HepG2 (cell line): ENCODE results near the gene NEURL1. TPM values are rescaled to one million over a fixed set of nuclear protein-coding genes. Genes with fewer than 3 reads are reported as not detected.

Source experiments
- ATAC-seq: fragments of 200-7000 bp; cut with Tn5 transposase; 3 replicates; pipeline ENCODE4 v1.9.1; 2020; ENCODE audit warnings: mild to moderate bottlenecking, moderate library complexity
- BruUV-seq: library from RNA; stranded (reverse); fragments of 400-500 nt; replicated peaks from 2 replicates; lab custom pipeline; 2021; lab: Mats Ljungman, UMichigan
- CTCF ChIA-PET: fragments of 300-600 bp; formaldehyde crosslinking; extraction: SDS; loops from one replicate; lab custom pipeline; 2021; ENCODE audit warnings: low total read pairs, inconsistent platforms, low intra/inter-chr PET ratio; lab: Yijun Ruan, JAX
- POLR2A ChIA-PET: fragments of 350-600 bp; sonication (Branson Sonifier 250); formaldehyde crosslinking; loops from one replicate; lab custom pipeline; 2020; ENCODE audit warnings: antibody characterized with exemption, inconsistent platforms; lab: Yijun Ruan, JAX
- DNase-seq: peaks from one replicate; pipeline ENCODE4 v3.0.0-alpha.2; 2015; ENCODE audit warnings: low spot score
- FAIRE-seq: peaks from 3 replicates; lab custom pipeline; 2011; peaks lifted over from hg19 to GRCh38; lab: Jason Lieb, UNC
- H2AFZ ChIP-seq: one replicate; pipeline ENCODE4 v1.6.1; 2011; ENCODE audit warnings: low read length, inconsistent platforms
- H3K27ac ChIP-seq: fragments of 300-600 bp; 3 replicates; pipeline ENCODE4 v1.8.0; 2011; ENCODE audit warnings: mixed run types, mild to moderate bottlenecking, mixed read lengths, low read length, inconsistent platforms; ENCODE audit not compliant: insufficient read depth; ENCODE audit errors: extremely low read length
- H3K27me3 ChIP-seq, 2 experiments: fragments of 200-600 bp in 1 of 2; 2 replicates in 1 of 2; 3 replicates in 1 of 2; pipeline versions ENCODE4 v1.6.0 to v1.8.0; 2011; ENCODE audit warnings: low read length in 2 of 2, mild to moderate bottlenecking in 2 of 2, moderate library complexity in 2 of 2, inconsistent platforms in 1 of 2; ENCODE audit not compliant: insufficient read depth in 2 of 2, control insufficient read depth in 1 of 2
- H3K36me3 ChIP-seq, 2 experiments: fragments of 200-600 bp in 1 of 2; replicated peaks in 1 of 2; 2 replicates in 1 of 2; 3 replicates in 1 of 2; pipeline versions ENCODE4 v1.5.1 to v1.8.0; 2011; ENCODE audit warnings: low read length in 2 of 2, inconsistent platforms in 1 of 2; ENCODE audit not compliant: insufficient read depth in 2 of 2, control insufficient read depth in 1 of 2
- H3K4me1 ChIP-seq: 2 replicates; pipeline ENCODE4 v1.5.1; 2012; ENCODE audit warnings: low read length, inconsistent platforms; ENCODE audit not compliant: insufficient read depth
- H3K4me2 ChIP-seq: 2 replicates; pipeline ENCODE4 v1.6.0; 2011; ENCODE audit warnings: low read depth, low read length, inconsistent platforms
- H3K4me3 ChIP-seq, 3 experiments: fragments of 200-600 bp in 1 of 3; sonication (generic), shearing (Covaris generic) in 1 of 3; replicated peaks in 1 of 3; 2 replicates each; pipeline ENCODE4 v1.5.1; 2011 to 2016; ENCODE audit warnings: low read length in 3 of 3, inconsistent platforms in 2 of 3, low read depth in 2 of 3, mild to moderate bottlenecking in 2 of 3, control low read depth in 1 of 3, mixed read lengths in 1 of 3; ENCODE audit not compliant: insufficient read depth in 1 of 3
- H3K79me2 ChIP-seq: one replicate; pipeline ENCODE4 v1.6.1; 2011; ENCODE audit warnings: low read length, inconsistent platforms; ENCODE audit not compliant: insufficient read depth
- H3K9ac ChIP-seq: 2 replicates; pipeline ENCODE4 v1.6.0; 2011; ENCODE audit warnings: mild to moderate bottlenecking, low read depth, low read length, inconsistent platforms; ENCODE audit not compliant: insufficient read depth
- H3K9me3 ChIP-seq: 2 replicates; pipeline ENCODE4 v1.5.1; 2012; ENCODE audit warnings: mild to moderate bottlenecking, low read length
- H4K20me1 ChIP-seq: 2 replicates; pipeline ENCODE4 v1.6.0; 2011; ENCODE audit warnings: inconsistent platforms, mild to moderate bottlenecking, low read length, moderate library complexity; ENCODE audit not compliant: insufficient read depth
- FOXM1 ChIP-seq: sonication (generic); formaldehyde crosslinking; IDR thresholded peaks from 2 replicates; pipeline ENCODE4 v1.5.0; 2020; ENCODE audit warnings: missing genetic modification reagents
- GTF3A ChIP-seq: sonication (generic); formaldehyde crosslinking; conservative IDR thresholded peaks from 2 replicates; pipeline ENCODE4 v1.4.0; 2020; ENCODE audit warnings: mild to moderate bottlenecking, missing genetic modification reagents
- HDAC1 ChIP-seq: sonication (generic); formaldehyde crosslinking; IDR thresholded peaks from 2 replicates; pipeline ENCODE4 v1.5.1; 2020; ENCODE audit warnings: mild to moderate bottlenecking, missing genetic modification reagents
- JUNB ChIP-seq: sonication (generic); formaldehyde crosslinking; IDR thresholded peaks from 2 replicates; pipeline ENCODE4 v1.8.0; 2022; ENCODE audit warnings: missing genetic modification reagents, mild to moderate bottlenecking, borderline replicate concordance
- NCOA5 ChIP-seq: sonication (generic); formaldehyde crosslinking; IDR thresholded peaks from 2 replicates; pipeline ENCODE4 v1.4.0; 2020; ENCODE audit warnings: missing genetic modification reagents
- ZMYM3 ChIP-seq: sonication (generic); formaldehyde crosslinking; IDR thresholded peaks from 2 replicates; pipeline ENCODE4 v1.5.1; 2020; ENCODE audit warnings: mild to moderate bottlenecking, missing genetic modification reagents
- ZNF350 ChIP-seq: sonication (generic); formaldehyde crosslinking; IDR thresholded peaks from 2 replicates; pipeline ENCODE4 v1.4.0; 2020; ENCODE audit warnings: mild to moderate bottlenecking, low read depth, missing genetic modification reagents, borderline replicate concordance
- ZNF414 ChIP-seq: sonication (generic); formaldehyde crosslinking; IDR thresholded peaks from 2 replicates; pipeline ENCODE4 v1.5.0; 2020; ENCODE audit warnings: missing genetic modification reagents
- ZSCAN9 ChIP-seq: IDR thresholded peaks from 2 replicates; pipeline ENCODE4 v1.6.1; 2016; ENCODE audit warnings: borderline replicate concordance
- WGBS: methylation state at CpG from one replicate; pipeline ENCODE4 v1.1.6; 2017; ENCODE audit warnings: low lambda C conversion rate; 5-methylcytosine and 5-hydroxymethylcytosine counted together
- in situ Hi-C: cut with HindIII; loops from 2 replicates; pipeline ENCODE4 v1.10.0; 2017; ENCODE audit warnings: low pct_unique_long_range_greater_than_20kb; ENCODE audit not compliant: extremely low pct_ligation_motif_present
- intact Hi-C: fragments of 100-400 bp; cut with micrococcal nuclease; formaldehyde crosslinking; loops from one replicate; pipeline ENCODE4 v1.10.0; 2022; ENCODE audit not compliant: unreplicated experiment
- polyA plus RNA-seq, 8 experiments: library from polyadenylated mRNA; depleted of rRNA in 3 of 8; stranded (reverse) in 7 of 8; unstranded in 1 of 8; fragments of >200 nt; fragmentation: Illumina TruSeq in 4 of 8; extraction: Trizol in 4 of 8; gene quantifications; 2 replicates each; pipeline versions ENCODE4 v1.2.1 to v1.2.3, GENCODE V29; 2011 to 2016; ENCODE audit warnings: low read depth in 4 of 8, missing spikeins in 1 of 8, mixed read lengths in 1 of 8; ENCODE audit not compliant: insufficient read depth in 1 of 8
- total RNA-seq, 5 experiments: library from RNA; depleted of rRNA; stranded (reverse); fragments of >200 nt; fragmentation: Illumina TruSeq; extraction: Trizol; gene quantifications; 2 replicates each; pipeline ENCODE4 v1.2.3, GENCODE V29; 2016; ENCODE audit warnings: low read depth in 1 of 5

NEURL1 gene
- total and polyA plus RNA-seq, 2 of the 13 experiments (the other 11 are each of a cell fraction or from before 2014, with no cell fraction given) = not detected

GRCh38 chr10:103541616-103542015, 48.1 kb downstream of the NEURL1 start:
- H3K4me2 ChIP-seq = no peak overlapping the region
- ChIA-PET POLR2A (no interaction called here), CTCF (no interaction called here)
- intact Hi-C loops = no loop called here
- H3K9me3 ChIP-seq = no peaks in the 10 kb centered on the region
- peaks cover 4 to 43% of the 10 kb centered on the region in 2 experiments; a peak in 3 of 5 replicates for H3K27me3 ChIP-seq
- in situ Hi-C loops = no loop called here
- no TSS peak for BruUV-seq
- H3K4me1 ChIP-seq = peaks cover 18% of the 10 kb centered on the region; the same call in 1 of the 2 replicates
- TF ChIP-seq JUNB (CRISPR knock-in tag) (no peak), FOXM1 (CRISPR knock-in tag) (no peak), NCOA5 (no peak), ZNF350 (no peak), ZNF414 (CRISPR knock-in tag) (no peak), HDAC1 (CRISPR knock-in tag) (no peak), ZMYM3 (no peak), ZSCAN9 (no peak), GTF3A (CRISPR knock-in tag) (no peak)
- no peaks in the 10 kb centered on the region for H3K79me2 ChIP-seq
- no peak for DNase-seq
- H2AFZ ChIP-seq = no peak overlapping the region
- FAIRE-seq = no peak
- ATAC-seq = no peak
- H3K36me3 ChIP-seq = no peaks in the 10 kb centered on the region
- H3K4me3 ChIP-seq = no peak overlapping the region
- no peak overlapping the region for H3K27ac ChIP-seq
- no peak overlapping the region for H3K9ac ChIP-seq
- no peaks in the 10 kb centered on the region for H4K20me1 ChIP-seq
- 0% methylated on average over 3 of the region's 3 CpGs for WGBS
